ENCODE measurements around the gene PSMB8. TPM values are rescaled to one million over a fixed set of nuclear protein-coding genes. Genes with fewer than 3 reads are reported as not detected.
A peak's percentile ranks its signal among the peaks of the same experiment; 100 is the strongest.

Gene PSMB8
- total RNA-seq, 1 donor from 2014 or later = 19.6 TPM

DNA sequence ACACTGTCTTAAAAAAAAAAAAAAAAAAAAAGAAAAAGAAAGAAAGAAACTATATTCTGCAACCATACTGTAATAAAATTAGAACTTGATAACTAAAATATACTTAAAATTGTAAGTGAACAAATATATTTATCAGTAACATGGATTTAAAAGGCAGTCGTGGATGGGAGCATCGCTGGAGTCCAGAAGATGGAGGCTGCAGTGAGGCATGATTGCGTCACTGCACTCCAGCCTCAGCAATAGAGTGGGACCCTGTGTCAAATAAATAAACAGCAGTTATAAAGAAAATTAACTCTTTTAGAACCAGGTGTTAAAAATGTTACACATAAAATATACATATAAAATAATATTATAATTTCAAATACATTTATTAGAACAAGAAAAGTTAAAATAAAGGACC is 18.9 kb upstream of the PSMB8 start:
- DNase-seq (ENCODE audit: missing footprints) (no peak), ATAC-seq (no peak)
- intact Hi-C loops (cut with DNase I) = no loop called here

DNA sequence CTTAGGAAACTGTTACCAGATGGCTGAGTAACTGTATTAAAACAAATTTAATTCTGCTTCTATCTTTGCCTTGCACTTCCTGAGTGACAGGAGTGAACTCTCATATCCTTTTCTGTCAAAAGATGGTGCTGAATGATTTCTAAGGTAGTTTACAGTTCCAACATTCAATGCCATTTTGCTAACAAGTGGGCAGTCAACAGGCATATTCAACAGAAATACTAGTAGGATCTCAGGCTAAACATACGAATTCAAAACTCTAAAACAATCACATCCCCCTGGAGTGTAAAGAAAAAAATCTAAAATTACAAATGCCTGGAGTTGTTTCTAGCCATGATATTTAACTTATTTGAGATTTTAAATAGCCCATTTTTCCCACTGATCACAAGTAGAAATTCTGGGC is 16.8 kb upstream of the PSMB8 start:
- no peak for ATAC-seq
- intact Hi-C loops (cut with DNase I) = no loop called here
- DNase-seq (ENCODE audit: missing footprints) = no peak

DNA sequence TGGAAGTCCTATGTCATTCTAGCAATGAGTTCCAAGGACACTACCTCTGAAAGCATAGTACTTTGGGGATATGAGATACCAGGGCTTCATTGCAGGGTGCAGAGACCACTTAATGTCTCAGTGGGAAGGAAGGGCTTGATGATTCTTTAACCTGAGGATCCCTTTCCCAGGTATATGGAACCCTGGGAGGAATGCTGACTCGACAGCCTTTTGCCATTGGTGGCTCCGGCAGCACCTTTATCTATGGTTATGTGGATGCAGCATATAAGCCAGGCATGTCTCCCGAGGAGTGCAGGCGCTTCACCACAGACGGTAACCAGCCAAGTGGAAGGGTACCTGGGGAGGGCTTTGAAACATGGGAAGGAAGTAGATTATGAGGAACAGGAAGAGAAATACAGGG is 14.3 kb upstream of the PSMB8 start:
- ATAC-seq (no peak), DNase-seq (ENCODE audit: missing footprints) (no peak)
- intact Hi-C loops (cut with DNase I) = no loop called here

DNA sequence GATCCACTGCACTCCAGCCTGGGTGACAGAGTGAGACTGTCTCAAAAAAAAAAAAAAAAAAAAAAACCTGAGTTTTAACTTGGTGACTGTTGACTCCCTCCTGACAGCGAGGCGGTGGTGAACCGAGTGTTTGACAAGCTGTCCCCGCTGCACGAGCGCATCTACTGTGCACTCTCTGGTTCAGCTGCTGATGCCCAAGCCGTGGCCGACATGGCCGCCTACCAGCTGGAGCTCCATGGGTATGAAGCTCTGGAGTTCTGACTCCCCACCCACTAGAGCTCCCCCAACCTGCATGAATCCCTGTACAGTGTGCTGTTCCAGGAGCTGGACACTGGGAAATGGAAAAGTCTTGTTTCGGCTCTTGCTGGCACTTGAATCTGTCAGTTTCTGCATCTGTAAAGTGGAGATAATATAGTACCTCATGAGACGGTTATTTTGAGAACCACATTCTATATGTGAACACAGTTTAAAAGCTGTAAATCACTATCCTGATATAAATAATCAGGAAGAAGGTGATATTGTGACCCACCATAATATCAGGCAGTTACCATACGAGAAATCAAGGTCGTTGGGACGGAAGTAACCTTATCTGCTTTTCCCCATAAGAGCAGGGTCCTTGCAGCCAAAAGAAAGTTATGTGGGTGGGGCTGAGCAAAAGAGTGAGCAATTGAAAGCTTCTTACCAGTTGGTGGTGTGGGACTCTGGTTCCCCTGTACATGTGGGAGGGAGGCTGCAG is 13.5 kb upstream of the PSMB8 start:
- ATAC-seq (no peak), DNase-seq (ENCODE audit: missing footprints) (peak; percentile 49)
- intact Hi-C loops (cut with DNase I) = no loop called here

GRCh38 chr6:32855467-32856174 is 11.8 kb upstream of the PSMB8 start:
- DNase-seq (ENCODE audit: missing footprints) = no peak
- intact Hi-C loops (cut with DNase I) = no loop called here
- no peak for ATAC-seq

DNA sequence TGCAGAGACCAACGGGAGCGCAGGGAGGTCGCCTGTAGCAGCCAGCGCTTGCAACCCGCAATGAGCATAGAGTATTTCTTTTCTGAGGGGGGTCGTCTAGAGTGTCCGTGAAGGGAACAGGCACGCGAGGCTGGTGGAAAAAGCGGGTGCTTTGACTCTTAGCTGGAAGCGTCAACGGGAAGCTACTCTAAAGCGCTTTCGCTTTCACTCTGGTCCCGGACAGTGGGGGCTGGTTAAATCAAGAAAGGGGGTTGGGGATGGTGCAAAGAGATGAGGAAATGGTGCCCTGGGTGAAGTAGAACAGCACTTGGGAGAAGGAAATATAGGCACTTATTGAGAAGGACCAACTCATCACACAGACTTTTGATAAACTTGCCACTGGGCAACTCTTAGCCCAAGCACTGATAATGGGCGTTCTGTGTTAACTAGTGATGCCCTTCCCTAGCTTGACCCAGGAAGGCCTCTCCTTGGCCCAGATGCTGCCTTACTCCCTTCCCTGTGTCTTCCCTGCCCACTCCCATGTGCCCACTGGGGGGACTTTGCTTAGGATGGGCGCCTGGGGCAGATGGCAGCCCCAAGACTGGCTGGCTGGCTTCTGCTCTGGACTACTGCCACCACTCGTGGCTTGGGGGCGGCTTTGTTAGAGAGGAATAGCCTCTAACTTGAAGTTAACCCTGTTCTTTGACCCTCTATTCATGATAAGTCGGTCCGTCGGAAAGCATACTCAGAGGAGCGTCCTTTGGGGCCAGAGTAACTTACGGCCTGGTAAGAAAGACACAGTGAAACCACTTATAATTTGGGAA is 10.7 kb upstream of the PSMB8 start:
- ATAC-seq = peak; percentile 23
- DNase-seq (ENCODE audit: missing footprints) = peak; percentile 69
- intact Hi-C loops (cut with DNase I) = loop anchor here (1.0 kb wide), 1 partner anchor 16 kb away; the partner anchor contains the start of gene TAP2

DNA sequence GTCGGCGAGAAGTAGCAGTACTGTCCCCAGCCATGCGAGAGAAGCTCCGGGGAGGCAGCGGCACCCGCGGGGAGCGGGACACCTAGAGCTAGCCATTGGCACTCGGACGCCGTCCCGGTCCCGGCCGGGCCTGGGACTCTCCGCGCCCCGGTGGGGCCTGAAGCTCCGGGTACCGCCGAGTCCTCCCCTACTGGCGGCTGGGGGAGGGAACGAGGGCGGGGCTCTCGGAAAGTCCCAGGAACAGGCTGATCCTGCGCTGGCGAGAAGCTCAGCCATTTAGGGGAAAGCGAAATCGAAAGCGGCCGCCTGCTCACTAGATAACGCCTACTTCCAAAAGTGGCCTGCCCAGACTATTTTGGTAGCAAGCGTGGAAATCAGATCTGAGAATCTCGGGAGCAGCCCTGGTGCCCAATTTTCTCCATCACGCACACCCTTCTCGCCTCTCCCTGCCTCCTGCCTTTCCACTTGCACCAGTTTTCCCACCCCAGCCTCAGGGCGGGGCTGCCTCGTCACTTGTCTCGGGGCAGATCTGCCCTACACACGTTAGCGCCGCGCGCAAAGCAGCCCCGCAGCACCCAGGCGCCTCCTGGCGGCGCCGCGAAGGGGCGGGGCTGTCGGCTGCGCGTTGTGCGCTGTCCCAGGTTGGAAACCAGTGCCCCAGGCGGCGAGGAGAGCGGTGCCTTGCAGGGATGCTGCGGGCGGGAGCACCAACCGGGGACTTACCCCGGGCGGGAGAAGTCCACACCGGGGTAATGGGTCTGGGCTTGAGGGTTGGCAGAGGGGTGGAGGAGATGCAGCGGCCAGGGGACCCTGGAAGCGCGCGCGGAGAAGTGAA is 9.9 kb upstream of the PSMB8 start, which contains the start of the genes PSMB9 and TAP1:
Gene PSMB9, plus strand, starts transcription at position 652 of the 835 bp plus-strand sequence. Its CDS starts 38 bp downstream, at position 690.
Gene TAP1, minus strand, starts transcription at position 164 of the 835 bp plus-strand sequence. Its CDS starts 68 bp downstream, at position 96.
- peak; percentile 97 for ATAC-seq
- intact Hi-C loops (cut with DNase I) = loop anchor here (1.0 kb wide), 1 partner anchor 15 kb away; the partner anchor contains the start of gene TAP2
- peak; percentile 98 for DNase-seq (ENCODE audit: missing footprints)

DNA sequence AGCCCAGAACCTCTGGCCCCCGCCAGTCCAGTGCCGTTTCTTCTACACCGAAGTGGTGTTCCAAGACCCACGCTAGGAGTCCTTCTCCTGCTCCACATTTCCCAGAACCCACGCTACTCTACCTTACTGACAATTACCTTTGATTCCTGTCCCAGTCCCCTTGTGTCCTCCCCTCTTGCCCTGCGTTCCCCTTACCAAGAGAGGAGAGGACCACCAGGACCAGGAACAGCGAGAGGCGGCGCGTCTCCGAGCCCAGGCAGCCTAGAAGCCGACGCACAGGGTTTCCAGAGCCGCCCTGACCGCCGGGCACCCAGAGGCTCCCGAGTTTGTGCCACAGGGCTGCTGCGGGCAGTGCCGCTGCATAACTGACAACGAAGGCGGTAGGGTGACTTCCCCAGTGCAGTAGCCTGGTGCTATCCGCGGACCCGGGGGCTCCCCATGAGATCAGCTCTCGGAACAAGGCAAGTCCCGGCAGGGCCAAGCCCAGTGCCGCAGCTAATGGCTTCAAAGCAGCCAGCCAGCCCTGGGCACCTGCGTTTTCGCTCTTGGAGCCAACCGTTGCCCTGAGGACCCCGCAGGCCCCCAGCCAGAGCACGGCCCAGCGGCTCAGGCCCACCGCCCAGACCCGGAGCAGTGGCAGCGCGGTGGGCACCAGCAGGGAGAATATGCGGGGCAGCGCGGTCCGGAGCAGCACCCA is 9.1 kb upstream of the PSMB8 start:
- intact Hi-C loops (cut with DNase I) = no loop called here

GRCh38 chr6:32852018-32852843 is 8.4 kb upstream of the PSMB8 start:
- DNase-seq (ENCODE audit: missing footprints) (peak; percentile 65), ATAC-seq (no peak)
- intact Hi-C loops (cut with DNase I) = no loop called here

More for the DNA sequence above, 9.1 kb upstream of the PSMB8 start:
- ATAC-seq (peak; percentile 26), DNase-seq (ENCODE audit: missing footprints) (peak; percentile 79)

DNA sequence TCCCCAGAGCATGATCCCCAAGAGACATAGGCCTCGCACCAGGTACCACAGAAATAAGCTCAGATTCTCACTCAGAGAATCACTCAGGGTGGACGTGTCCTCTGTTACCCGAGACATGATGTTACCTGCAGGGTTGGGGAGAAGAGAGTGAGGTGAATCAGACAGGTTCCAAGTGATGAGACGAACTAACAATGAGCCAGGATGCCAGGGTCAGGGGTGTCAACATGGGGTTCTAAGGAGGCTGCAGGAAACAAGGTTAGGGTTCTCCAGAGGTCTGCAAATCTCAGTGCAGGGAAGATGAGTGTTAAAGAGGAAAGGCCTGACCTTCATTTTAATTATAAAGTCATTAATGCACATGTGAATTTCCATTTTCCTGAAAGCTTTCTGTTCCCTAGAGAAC is 7.2 kb upstream of the PSMB8 start:
- intact Hi-C loops (cut with DNase I) = no loop called here
- DNase-seq (ENCODE audit: missing footprints) (no peak), ATAC-seq (no peak)

DNA sequence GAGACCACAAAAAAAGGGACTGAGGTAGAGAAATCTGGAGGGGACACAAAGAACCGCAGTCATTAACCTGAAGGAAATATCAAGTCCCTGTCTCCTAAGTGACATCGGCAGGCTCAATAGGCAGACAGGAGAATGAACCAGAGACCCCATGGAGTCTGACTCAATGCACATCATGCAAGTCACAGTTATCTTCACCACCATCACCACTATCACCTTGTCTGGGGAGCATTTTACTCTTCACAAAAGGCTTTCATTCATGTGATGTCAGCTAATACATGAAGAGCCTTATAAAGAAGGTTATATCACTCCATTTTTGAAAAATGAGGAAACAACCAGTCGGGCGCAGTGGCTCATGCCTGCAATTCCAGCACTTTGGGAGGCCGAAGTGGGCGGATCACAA is 5.3 kb upstream of the PSMB8 start:
- no peak for ATAC-seq
- intact Hi-C loops (cut with DNase I) = no loop called here
- peak; percentile 54 for DNase-seq (ENCODE audit: missing footprints)

- intact Hi-C loops (cut with DNase I) = no loop called here
- ATAC-seq = no peak
- DNase-seq (ENCODE audit: missing footprints) = no peak
These were observed 3.9 kb upstream of the PSMB8 start for GRCh38 chr6:32847795-32848194.

DNA sequence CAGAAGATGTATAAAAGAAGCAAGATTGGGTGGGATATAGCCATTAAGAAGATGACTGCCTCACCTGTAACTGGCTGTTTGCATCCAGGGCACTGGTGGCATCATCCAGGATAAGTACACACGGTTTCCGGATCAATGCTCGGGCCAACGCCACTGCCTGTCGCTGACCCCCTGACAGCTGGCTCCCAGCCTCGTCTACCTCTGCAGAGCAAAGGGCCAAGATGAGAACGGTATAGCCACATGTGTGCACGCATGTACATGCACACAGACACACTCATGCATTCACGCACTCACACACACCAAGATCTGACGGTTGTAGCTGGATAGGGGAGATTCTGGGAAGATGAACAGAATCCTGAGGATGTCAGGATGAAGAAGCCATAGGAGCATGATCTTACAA is 3.2 kb upstream of the PSMB8 start:
- DNase-seq (ENCODE audit: missing footprints) (no peak), ATAC-seq (no peak)
- intact Hi-C loops (cut with DNase I) = no loop called here

DNA sequence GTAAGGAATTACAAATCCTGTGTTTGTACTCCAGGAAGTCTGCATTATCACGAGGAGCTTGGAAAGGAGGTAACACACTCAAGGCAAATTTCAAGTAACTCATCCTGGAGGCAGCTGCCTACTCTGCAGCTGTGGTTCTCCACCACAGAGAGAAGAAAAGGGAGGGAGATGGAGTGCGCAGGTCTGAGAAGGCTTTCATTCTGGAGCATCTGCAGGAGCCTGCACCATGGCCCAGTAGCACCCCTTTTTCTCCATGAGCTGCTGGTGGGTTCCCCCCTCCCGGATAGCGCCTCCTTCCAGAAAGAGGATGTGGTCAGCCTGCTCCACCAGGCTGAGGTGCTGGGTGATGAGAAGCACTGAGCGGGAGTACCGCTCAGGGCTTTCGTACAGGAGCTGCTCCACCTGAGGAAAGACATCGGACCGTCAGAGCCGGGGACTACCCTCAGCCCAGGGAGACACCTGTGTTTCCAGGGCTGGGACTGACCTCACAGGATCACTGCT is 1.6 kb upstream of the PSMB8 start:
- DNase-seq (ENCODE audit: missing footprints) (no peak), ATAC-seq (no peak)
- intact Hi-C loops (cut with DNase I) = no loop called here

GRCh38 chr6:32844839-32845383 is 1.1 kb upstream of the PSMB8 start:
- intact Hi-C loops (cut with DNase I) = no loop called here
- no peak for ATAC-seq
- no peak for DNase-seq (ENCODE audit: missing footprints)

DNA sequence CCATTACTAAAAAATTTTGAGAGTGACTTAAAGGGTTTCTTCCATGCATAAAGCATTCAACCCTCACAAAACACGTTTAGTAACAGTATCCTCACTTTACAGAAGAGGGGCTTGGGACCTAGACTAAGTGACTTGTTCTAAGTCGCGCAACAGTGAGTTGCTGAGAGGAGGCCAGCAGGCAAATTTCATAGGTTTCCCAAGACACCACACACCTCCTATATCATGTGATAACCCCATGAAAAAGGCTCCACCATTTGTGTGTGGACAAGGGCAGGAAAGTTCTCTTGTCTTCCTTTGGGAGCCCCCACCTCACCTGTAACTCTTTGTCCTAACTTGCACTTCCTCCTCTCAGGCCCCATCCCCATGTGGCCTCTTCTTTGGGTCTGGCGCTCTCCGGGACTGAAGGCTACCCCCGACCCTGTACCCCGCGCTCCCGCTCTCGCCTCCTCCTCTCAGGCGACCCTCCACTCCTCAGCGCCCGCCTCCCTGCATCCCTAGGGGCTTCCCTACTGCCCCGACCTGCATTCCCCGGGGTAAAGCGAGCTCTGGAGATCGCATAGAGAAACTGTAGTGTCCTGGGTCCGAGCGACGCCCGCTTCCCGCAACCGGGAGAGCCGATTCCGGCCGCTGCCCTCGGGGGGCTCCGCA is 392 bp downstream of the PSMB8 start:
- no peak for ATAC-seq
- no peak for DNase-seq (ENCODE audit: missing footprints)
- intact Hi-C loops (cut with DNase I) = no loop called here
